Adipocyte (in vitro differentiated cells): ENCODE results near the gene RNF38.
"Not testable (repeated sequence)": the region's sequence is repeated elsewhere in the genome, so short reads cannot be mapped to it uniquely, and the experiment has no call there.

ENCODE experiments used
- DNase-seq: peaks from one replicate; pipeline ENCODE4 v3.0.0-alpha.2; 2015; ENCODE audit warnings: low read depth
- H3K27me3 ChIP-seq: replicated peaks from 2 replicates; pipeline ENCODE4 v1.7.0; 2013; ENCODE audit warnings: mild to moderate bottlenecking, low read length, moderate library complexity; ENCODE audit not compliant: control insufficient read depth, insufficient read depth
- H3K36me3 ChIP-seq: 2 replicates; pipeline ENCODE4 v1.7.0; 2013; ENCODE audit warnings: low read length, mild to moderate bottlenecking, moderate library complexity; ENCODE audit not compliant: control insufficient read depth, insufficient read depth, severe bottlenecking
- H3K4me1 ChIP-seq: 2 replicates; pipeline ENCODE4 v1.7.0; 2013; ENCODE audit warnings: mild to moderate bottlenecking, low read length, moderate library complexity; ENCODE audit not compliant: control insufficient read depth, insufficient read depth
- H3K4me3 ChIP-seq: 2 replicates; pipeline ENCODE4 v1.7.0; 2013; ENCODE audit warnings: mild to moderate bottlenecking, low read length, moderate library complexity
- H3K9ac ChIP-seq: 2 replicates; pipeline ENCODE4 v1.7.0; 2013; ENCODE audit warnings: mild to moderate bottlenecking, low read length, moderate library complexity
- H3K9me3 ChIP-seq: 2 replicates; pipeline ENCODE4 v1.7.0; 2013; ENCODE audit warnings: mild to moderate bottlenecking, low read length, moderate library complexity; ENCODE audit not compliant: control insufficient read depth

RNF38 gene

DNA sequence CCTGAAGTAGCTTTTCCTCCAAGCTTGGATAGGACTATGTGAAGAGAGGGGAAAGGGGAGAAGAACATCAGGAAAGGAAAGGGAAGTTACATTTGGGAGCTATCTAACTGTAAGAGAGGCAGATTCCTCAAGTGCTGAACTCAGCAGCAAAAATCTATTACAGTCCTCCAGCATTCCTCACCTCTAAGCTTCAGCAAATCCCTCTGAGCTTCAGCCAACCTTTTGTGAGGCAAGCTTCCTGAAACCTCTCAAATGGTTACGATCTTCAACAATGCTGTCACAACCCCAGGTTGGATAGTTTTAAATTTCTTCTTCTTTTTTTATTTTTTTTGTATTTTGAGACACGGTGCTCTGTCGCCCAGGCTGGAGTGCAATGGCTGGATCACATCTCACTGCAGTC lies 2.5 kb upstream of the RNF38 start:
- Histone ChIP-seq H3K27me3 (no peaks in the 10 kb centered on the region), H3K9me3 (no peaks in the 10 kb centered on the region), H3K9ac (peak overlapping the region; percentile 91), H3K36me3 (no peaks in the 10 kb centered on the region), H3K4me1 (peaks cover 38% of the 10 kb centered on the region), H3K4me3 (no peak overlapping the region)
- no peak for DNase-seq

- Histone ChIP-seq H3K27me3 (no peaks in the 10 kb centered on the region), H3K36me3 (no peaks in the 10 kb centered on the region), H3K4me1 (peaks cover 40% of the 10 kb centered on the region), H3K9ac (peak overlapping the region; percentile 91), H3K4me3 (peak overlapping the region; percentile 95), H3K9me3 (no peaks in the 10 kb centered on the region)
- no peak for DNase-seq
These were observed 1.9 kb upstream of the RNF38 start for GRCh38 chr9:36401897-36402480.

- Histone ChIP-seq H3K4me3 (peak overlapping the region; percentile 95), H3K9me3 (no peaks in the 10 kb centered on the region), H3K36me3 (peaks cover 1% of the 10 kb centered on the region), H3K27me3 (no peaks in the 10 kb centered on the region), H3K9ac (peak overlapping the region; percentile 95), H3K4me1 (peaks cover 33% of the 10 kb centered on the region)
- DNase-seq = peak; percentile 87
These were observed 1.2 kb upstream of the RNF38 start for GRCh38 chr9:36401164-36401740.

- H3K4me3 ChIP-seq = peak overlapping the region; percentile 95
- peak; percentile 94 for DNase-seq
- H3K4me1 ChIP-seq = peaks cover 32% of the 10 kb centered on the region
- H3K27me3 ChIP-seq = no peaks in the 10 kb centered on the region
- H3K36me3 ChIP-seq = peaks cover 5% of the 10 kb centered on the region
- peak overlapping the region; percentile 95 for H3K9ac ChIP-seq
- H3K9me3 ChIP-seq = no peaks in the 10 kb centered on the region
These were observed 479 bp upstream of the RNF38 start for GRCh38 chr9:36400332-36401163.

DNA sequence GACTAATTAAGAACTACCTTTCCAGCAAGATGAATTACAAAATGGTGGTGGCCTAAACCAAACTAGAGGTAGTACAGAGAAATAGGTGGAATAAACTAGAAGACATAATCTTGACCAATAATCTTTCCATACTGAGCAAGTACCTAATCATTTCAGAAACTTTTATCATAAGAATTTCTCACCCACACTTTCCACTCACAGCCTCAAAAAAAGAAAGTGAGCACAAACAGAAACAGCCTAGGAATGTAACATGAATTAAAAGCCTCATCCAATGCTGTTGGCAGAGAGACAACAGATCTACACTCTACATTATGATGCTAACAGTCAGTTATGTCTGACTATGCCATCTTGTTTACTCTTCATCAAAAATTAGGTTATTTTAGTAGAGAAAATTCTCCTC lies 1.3 kb downstream of the RNF38 start:
- peaks cover 5% of the 10 kb centered on the region for H3K36me3 ChIP-seq
- H3K9ac ChIP-seq = peak overlapping the region; percentile 66
- no peaks in the 10 kb centered on the region for H3K9me3 ChIP-seq
- no peaks in the 10 kb centered on the region for H3K27me3 ChIP-seq
- peak; percentile 68 for DNase-seq
- H3K4me1 ChIP-seq = peaks cover 32% of the 10 kb centered on the region
- H3K4me3 ChIP-seq = peak overlapping the region; percentile 37

DNA sequence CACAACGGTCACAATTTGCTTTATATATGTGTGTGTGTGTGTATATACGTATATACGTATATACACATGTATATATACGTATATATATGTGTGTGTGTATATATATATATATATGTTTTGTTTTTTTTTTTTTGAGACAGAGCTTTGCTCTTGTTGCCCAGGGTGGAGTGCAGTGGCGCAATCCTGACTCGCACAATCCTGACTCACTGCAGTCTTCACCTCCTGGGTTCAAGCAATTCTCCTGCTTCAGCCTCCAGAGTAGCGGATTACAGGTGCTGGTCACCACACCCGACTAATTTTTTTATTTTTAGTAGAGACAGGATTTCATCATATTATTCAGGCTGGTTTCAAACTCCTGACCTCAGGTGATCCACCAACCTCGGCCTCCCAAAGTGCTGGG lies 3.1 kb downstream of the RNF38 start:
- no peak overlapping the region for H3K9ac ChIP-seq
- H3K4me1 ChIP-seq = peaks cover 29% of the 10 kb centered on the region
- peaks cover 5% of the 10 kb centered on the region for H3K36me3 ChIP-seq
- no peak overlapping the region for H3K4me3 ChIP-seq
- no peaks in the 10 kb centered on the region for H3K9me3 ChIP-seq
- no peaks in the 10 kb centered on the region for H3K27me3 ChIP-seq
- peak; percentile 36 for DNase-seq

GRCh38 chr9:36392489-36392888 lies 7.6 kb downstream of the RNF38 start:
- no peak for DNase-seq
- no peak overlapping the region for H3K4me3 ChIP-seq
- H3K27me3 ChIP-seq = no peaks in the 10 kb centered on the region
- H3K9ac ChIP-seq = no peak overlapping the region
- H3K36me3 ChIP-seq = peaks cover 18% of the 10 kb centered on the region
- H3K4me1 ChIP-seq = peaks cover 13% of the 10 kb centered on the region
- no peaks in the 10 kb centered on the region for H3K9me3 ChIP-seq

DNA sequence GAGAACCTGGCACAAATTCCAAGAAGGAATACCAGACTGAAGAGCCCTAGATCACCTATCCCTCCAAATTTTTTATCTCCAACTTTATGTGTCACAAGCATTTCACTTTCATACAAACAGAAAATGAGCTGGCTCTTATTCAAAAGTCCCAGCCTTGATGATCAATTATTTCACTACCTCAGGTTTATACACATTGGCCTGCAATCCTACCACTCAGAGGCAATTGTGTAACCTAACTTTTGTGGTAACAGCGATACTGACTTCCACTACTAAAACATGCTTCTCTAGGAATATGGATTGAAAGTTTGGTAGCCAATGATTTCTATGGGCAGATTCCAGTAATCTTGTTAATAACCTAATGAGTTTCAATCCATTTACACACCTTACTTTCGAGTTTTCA lies 10.5 kb downstream of the RNF38 start:
- H3K9me3 ChIP-seq = no peaks in the 10 kb centered on the region
- peaks cover 14% of the 10 kb centered on the region for H3K36me3 ChIP-seq
- DNase-seq = no peak
- H3K4me1 ChIP-seq = peaks cover 11% of the 10 kb centered on the region
- H3K27me3 ChIP-seq = no peaks in the 10 kb centered on the region
- H3K9ac ChIP-seq = no peak overlapping the region
- H3K4me3 ChIP-seq = no peak overlapping the region

GRCh38 chr9:36386396-36386965 lies 13.6 kb downstream of the RNF38 start:
- H3K9me3 ChIP-seq, DNase-seq, H3K9ac ChIP-seq, H3K27me3 ChIP-seq, H3K4me3 ChIP-seq: not testable (repeated sequence)
- Histone ChIP-seq H3K36me3 (peaks cover 18% of the 10 kb centered on the region), H3K4me1 (peaks cover 36% of the 10 kb centered on the region)

DNA sequence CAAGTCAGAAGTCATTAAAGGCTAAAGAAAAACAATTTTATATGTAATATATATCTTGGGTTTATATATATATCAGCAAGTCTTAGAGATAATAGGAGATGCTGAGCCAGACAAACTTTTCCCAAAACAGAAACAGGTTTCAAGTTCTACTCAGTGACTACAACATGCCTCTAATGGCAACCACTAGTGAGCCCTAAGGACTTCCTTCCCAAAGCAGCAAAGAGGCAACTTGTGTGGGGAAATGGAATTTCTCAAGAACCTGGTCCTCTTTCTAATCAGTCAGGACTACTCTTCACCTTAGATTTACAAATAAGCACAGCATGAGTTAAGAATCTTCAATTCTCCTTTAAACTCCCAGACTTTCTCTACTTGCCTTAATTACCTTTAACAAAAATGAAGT lies 17.6 kb downstream of the RNF38 start:
- Histone ChIP-seq H3K4me1 (peaks cover 42% of the 10 kb centered on the region), H3K4me3 (no peak overlapping the region), H3K36me3 (peaks cover 4% of the 10 kb centered on the region), H3K9ac (no peak overlapping the region), H3K9me3 (no peaks in the 10 kb centered on the region), H3K27me3 (no peaks in the 10 kb centered on the region)
- DNase-seq = no peak

DNA sequence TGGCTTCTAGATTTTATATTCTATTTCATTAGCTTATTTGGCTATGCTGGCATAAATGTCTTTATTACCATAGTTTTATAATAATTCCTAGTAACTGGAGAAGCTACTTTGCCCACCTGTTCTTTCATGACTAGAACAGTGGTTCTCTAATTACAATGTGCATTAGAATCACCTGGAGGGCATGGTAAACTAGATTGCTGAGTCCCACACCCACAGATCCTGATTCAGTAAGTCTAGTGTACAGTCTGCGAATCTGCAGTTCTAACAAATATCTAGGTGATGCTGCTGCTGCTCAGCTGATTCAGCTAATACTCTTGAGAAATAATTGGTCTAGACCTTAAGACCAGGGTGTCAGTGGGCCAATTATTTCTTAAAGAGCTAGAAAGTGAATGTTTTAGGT lies 35.5 kb downstream of the RNF38 start:
- no peak for DNase-seq
- no peak overlapping the region for H3K4me3 ChIP-seq
- no peaks in the 10 kb centered on the region for H3K9me3 ChIP-seq
- H3K4me1 ChIP-seq = no peaks in the 10 kb centered on the region
- peaks cover 42% of the 10 kb centered on the region for H3K36me3 ChIP-seq
- no peaks in the 10 kb centered on the region for H3K27me3 ChIP-seq
- H3K9ac ChIP-seq = no peak overlapping the region
